DMS153 treated with DMSO at 0.1 percent for 48 hours (cell line): ENCODE results near the gene APPL2.

Experiments
- DNase-seq: peaks from one replicate; lab custom pipeline; 2025; ENCODE audit not compliant: unreplicated experiment; lab: John Stamatoyannopoulos, UW

APPL2 gene

DNA sequence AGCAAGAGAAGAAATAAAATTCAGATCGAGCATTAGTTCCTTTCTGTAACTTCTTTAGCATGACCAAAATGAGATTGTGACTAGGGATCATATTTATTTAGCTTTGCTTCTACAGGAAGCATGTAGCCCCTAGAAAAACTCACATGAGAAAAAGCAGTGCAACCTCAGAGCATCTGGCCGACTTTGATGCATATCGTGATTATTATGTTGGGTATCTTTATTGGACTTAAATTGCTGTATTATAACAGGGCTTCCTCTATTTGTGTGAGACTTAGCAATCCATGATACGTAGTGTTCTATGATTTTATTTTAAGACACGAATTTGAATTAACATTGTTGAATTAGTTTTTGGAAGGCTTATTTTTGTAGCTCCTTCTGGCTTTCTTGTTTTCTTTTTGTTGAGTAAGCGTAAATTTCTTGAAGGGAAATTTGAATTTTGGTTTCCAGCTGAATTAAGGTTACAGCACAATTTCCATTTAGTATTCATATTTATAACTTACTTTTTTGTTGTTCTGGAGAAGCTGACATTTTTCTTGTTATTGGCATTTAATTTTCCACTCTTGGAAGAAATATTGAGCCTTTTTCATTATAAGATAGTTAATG, 94.6 kb downstream of the APPL2 start:
- no peak for DNase-seq

DNA sequence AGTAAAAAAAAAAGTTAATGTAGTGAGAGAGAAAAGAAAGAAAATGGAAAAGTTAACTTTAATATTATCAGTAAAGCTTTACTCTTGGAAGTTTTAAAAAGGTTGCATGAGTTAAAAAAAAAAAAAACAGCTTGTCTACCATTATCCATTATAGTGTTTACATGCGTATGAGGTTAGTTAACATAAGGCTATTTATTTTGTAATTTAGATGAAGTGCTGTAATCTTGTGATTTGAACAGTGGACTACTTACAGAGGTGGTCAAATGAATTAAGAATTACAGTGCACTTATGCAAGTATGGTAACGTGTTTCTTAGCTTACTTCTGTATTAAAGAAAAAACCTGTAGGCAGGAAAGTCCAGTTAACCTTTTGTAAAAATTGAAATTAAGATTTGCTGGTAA, 97.7 kb downstream of the APPL2 start:
- DNase-seq, result no peak
